ENCODE results near the gene PTPRM.

DNA sequence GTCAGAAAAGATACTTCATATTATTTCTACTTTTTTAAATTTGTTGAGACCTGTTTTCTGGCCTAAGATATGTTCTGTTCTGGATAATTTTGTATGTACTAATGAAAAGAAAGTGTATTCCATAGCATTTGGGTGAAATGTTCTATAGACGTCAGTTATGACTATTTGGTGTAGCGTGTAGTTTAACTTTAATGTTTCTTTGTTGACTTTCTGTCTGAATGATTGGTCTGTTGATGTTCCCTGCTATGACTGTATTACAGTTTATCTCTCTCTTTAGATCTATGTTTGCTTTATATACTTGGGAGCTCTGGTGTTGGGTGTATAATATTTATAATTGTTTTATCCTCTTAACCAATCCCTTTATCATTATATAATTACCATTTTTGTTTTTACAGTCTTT lies 352.4 kb downstream of the PTPRM start:
- TF ChIP-seq, protein P1, sequence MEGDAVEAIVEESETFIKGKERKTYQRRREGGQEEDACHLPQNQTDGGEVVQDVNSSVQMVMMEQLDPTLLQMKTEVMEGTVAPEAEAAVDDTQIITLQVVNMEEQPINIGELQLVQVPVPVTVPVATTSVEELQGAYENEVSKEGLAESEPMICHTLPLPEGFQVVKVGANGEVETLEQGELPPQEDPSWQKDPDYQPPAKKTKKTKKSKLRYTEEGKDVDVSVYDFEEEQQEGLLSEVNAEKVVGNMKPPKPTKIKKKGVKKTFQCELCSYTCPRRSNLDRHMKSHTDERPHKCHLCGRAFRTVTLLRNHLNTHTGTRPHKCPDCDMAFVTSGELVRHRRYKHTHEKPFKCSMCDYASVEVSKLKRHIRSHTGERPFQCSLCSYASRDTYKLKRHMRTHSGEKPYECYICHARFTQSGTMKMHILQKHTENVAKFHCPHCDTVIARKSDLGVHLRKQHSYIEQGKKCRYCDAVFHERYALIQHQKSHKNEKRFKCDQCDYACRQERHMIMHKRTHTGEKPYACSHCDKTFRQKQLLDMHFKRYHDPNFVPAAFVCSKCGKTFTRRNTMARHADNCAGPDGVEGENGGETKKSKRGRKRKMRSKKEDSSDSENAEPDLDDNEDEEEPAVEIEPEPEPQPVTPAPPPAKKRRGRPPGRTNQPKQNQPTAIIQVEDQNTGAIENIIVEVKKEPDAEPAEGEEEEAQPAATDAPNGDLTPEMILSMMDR (IDR thresholded peaks at IDR 0.05): no peak
- TF ChIP-seq JUND (IDR thresholded peaks at IDR 0.05): no peak
- TF ChIP-seq CHD2 (IDR thresholded peaks at IDR 0.05; ENCODE audit: low read length, partially characterized antibody): no peak
